ENCODE data around the gene CSF2RB. TPM values are rescaled to one million over a fixed set of nuclear protein-coding genes. Genes with fewer than 3 reads are reported as not detected.
A peak's percentile ranks its signal among the peaks of the same experiment; 100 is the strongest.

Gene CSF2RB
- total RNA-seq, 1 experiment from 2014 or later: 5.6 TPM

GRCh38 chr22:36966851-36967540 lies 53.6 kb downstream of the CSF2RB start:
- no peak overlapping the region for H3K9ac ChIP-seq (ENCODE audit: low read length)
- no peaks in the 10 kb centered on the region for H3K27me3 ChIP-seq (ENCODE audit: low read length)
- no peak overlapping the region for H3K4me3 ChIP-seq (ENCODE audit: low read length)
- H3K27ac ChIP-seq (ENCODE audit: low read length): no peak overlapping the region
- H3K36me3 ChIP-seq (ENCODE audit: insufficient read depth, low read length): no peaks in the 10 kb centered on the region
- H3K9me2 ChIP-seq (replicated peaks; ENCODE audit: insufficient read depth, low read length): no peaks in the 10 kb centered on the region
- no peaks in the 10 kb centered on the region for H3K9me3 ChIP-seq (ENCODE audit: low read length)
- H3K4me2 ChIP-seq (ENCODE audit: low read depth, low read length, poor library complexity, severe bottlenecking): no peak overlapping the region
- no peak for DNase-seq
- H2AFZ ChIP-seq (ENCODE audit: low read length): no peak overlapping the region
- H3K4me1 ChIP-seq (ENCODE audit: low read length): no peaks in the 10 kb centered on the region
- no peaks in the 10 kb centered on the region for H4K20me1 ChIP-seq (ENCODE audit: insufficient read depth, low read depth, low read length)
- no peaks in the 10 kb centered on the region for H3K79me2 ChIP-seq (ENCODE audit: low read length)

- Histone ChIP-seq H3K4me1 (ENCODE audit: low read length) (no peaks in the 10 kb centered on the region), H2AFZ (ENCODE audit: low read length) (no peak overlapping the region), H3K9me2 (replicated peaks; ENCODE audit: insufficient read depth, low read length) (no peaks in the 10 kb centered on the region), H3K36me3 (ENCODE audit: insufficient read depth, low read length) (no peaks in the 10 kb centered on the region), H3K27me3 (ENCODE audit: low read length) (no peaks in the 10 kb centered on the region), H4K20me1 (ENCODE audit: insufficient read depth, low read depth, low read length) (no peaks in the 10 kb centered on the region), H3K4me3 (ENCODE audit: low read length) (no peak overlapping the region), H3K9ac (ENCODE audit: low read length) (no peak overlapping the region), H3K79me2 (ENCODE audit: low read length) (no peaks in the 10 kb centered on the region), H3K4me2 (ENCODE audit: low read depth, low read length, poor library complexity, severe bottlenecking) (no peak overlapping the region), H3K27ac (ENCODE audit: low read length) (no peak overlapping the region), H3K9me3 (ENCODE audit: low read length) (no peaks in the 10 kb centered on the region)
- DNase-seq: no peak
Observed at GRCh38 chr22:36968249-36968964, 55.0 kb downstream of the CSF2RB start.

- no peaks in the 10 kb centered on the region for H3K4me1 ChIP-seq (ENCODE audit: low read length)
- H2AFZ ChIP-seq (ENCODE audit: low read length): no peak overlapping the region
Observed at GRCh38 chr22:36971341-36972125, 58.1 kb downstream of the CSF2RB start.

GRCh38 chr22:36976606-36977005 lies 63.2 kb downstream of the CSF2RB start:
- Histone ChIP-seq H2AFZ (ENCODE audit: low read length) (no peak overlapping the region), H3K27me3 (ENCODE audit: low read length) (no peaks in the 10 kb centered on the region), H3K4me3 (ENCODE audit: low read length) (no peak overlapping the region), H3K9me2 (replicated peaks; ENCODE audit: insufficient read depth, low read length) (no peaks in the 10 kb centered on the region), H3K36me3 (ENCODE audit: insufficient read depth, low read length) (no peaks in the 10 kb centered on the region), H3K4me1 (ENCODE audit: low read length) (peaks cover 6% of the 10 kb centered on the region), H3K79me2 (ENCODE audit: low read length) (no peaks in the 10 kb centered on the region), H3K9ac (ENCODE audit: low read length) (no peak overlapping the region), H3K9me3 (ENCODE audit: low read length) (no peaks in the 10 kb centered on the region), H3K4me2 (ENCODE audit: low read depth, low read length, poor library complexity, severe bottlenecking) (no peak overlapping the region), H3K27ac (ENCODE audit: low read length) (no peak overlapping the region), H4K20me1 (ENCODE audit: insufficient read depth, low read depth, low read length) (no peaks in the 10 kb centered on the region)
- no peak for DNase-seq

More at GRCh38 chr22:36971341-36972125, 58.1 kb downstream of the CSF2RB start:
- Histone ChIP-seq H3K9me3 (ENCODE audit: low read length) (no peaks in the 10 kb centered on the region), H3K36me3 (ENCODE audit: insufficient read depth, low read length) (no peaks in the 10 kb centered on the region), H3K9me2 (replicated peaks; ENCODE audit: insufficient read depth, low read length) (no peaks in the 10 kb centered on the region), H3K79me2 (ENCODE audit: low read length) (no peaks in the 10 kb centered on the region), H3K4me3 (ENCODE audit: low read length) (no peak overlapping the region), H3K4me2 (ENCODE audit: low read depth, low read length, poor library complexity, severe bottlenecking) (no peak overlapping the region), H3K9ac (ENCODE audit: low read length) (no peak overlapping the region), H3K27me3 (ENCODE audit: low read length) (no peaks in the 10 kb centered on the region), H4K20me1 (ENCODE audit: insufficient read depth, low read depth, low read length) (no peaks in the 10 kb centered on the region), H3K27ac (ENCODE audit: low read length) (no peak overlapping the region)
- no peak for DNase-seq

- H3K27ac ChIP-seq (ENCODE audit: low read length): no peak overlapping the region
- H3K36me3 ChIP-seq (ENCODE audit: insufficient read depth, low read length): no peaks in the 10 kb centered on the region
- H3K9me3 ChIP-seq (ENCODE audit: low read length): no peaks in the 10 kb centered on the region
- no peaks in the 10 kb centered on the region for H3K79me2 ChIP-seq (ENCODE audit: low read length)
- peak; percentile 95 for DNase-seq
- H3K9ac ChIP-seq (ENCODE audit: low read length): peak overlapping the region; percentile 63
- H3K4me3 ChIP-seq (ENCODE audit: low read length): peak overlapping the region; percentile 71
- peak overlapping the region; percentile 93 for H3K4me2 ChIP-seq (ENCODE audit: low read depth, low read length, poor library complexity, severe bottlenecking)
- no peaks in the 10 kb centered on the region for H3K9me2 ChIP-seq (replicated peaks; ENCODE audit: insufficient read depth, low read length)
- H2AFZ ChIP-seq (ENCODE audit: low read length): peak overlapping the region; percentile 92
- H3K4me1 ChIP-seq (ENCODE audit: low read length): peaks cover 6% of the 10 kb centered on the region
- no peaks in the 10 kb centered on the region for H3K27me3 ChIP-seq (ENCODE audit: low read length)
- no peaks in the 10 kb centered on the region for H4K20me1 ChIP-seq (ENCODE audit: insufficient read depth, low read depth, low read length)
Observed at GRCh38 chr22:36977401-36977861, 64.0 kb downstream of the CSF2RB start.

- no peaks in the 10 kb centered on the region for H3K79me2 ChIP-seq (ENCODE audit: low read length)
- no peaks in the 10 kb centered on the region for H3K27me3 ChIP-seq (ENCODE audit: low read length)
- no peak overlapping the region for H3K27ac ChIP-seq (ENCODE audit: low read length)
- H3K4me3 ChIP-seq (ENCODE audit: low read length): peak overlapping the region; percentile 71
- DNase-seq: peak; percentile 94
- H3K9me3 ChIP-seq (ENCODE audit: low read length): no peaks in the 10 kb centered on the region
- peak overlapping the region; percentile 93 for H3K4me2 ChIP-seq (ENCODE audit: low read depth, low read length, poor library complexity, severe bottlenecking)
- peak overlapping the region; percentile 63 for H3K9ac ChIP-seq (ENCODE audit: low read length)
- no peaks in the 10 kb centered on the region for H4K20me1 ChIP-seq (ENCODE audit: insufficient read depth, low read depth, low read length)
- H3K4me1 ChIP-seq (ENCODE audit: low read length): peaks cover 6% of the 10 kb centered on the region
- no peaks in the 10 kb centered on the region for H3K9me2 ChIP-seq (replicated peaks; ENCODE audit: insufficient read depth, low read length)
- H2AFZ ChIP-seq (ENCODE audit: low read length): peak overlapping the region; percentile 92
- H3K36me3 ChIP-seq (ENCODE audit: insufficient read depth, low read length): no peaks in the 10 kb centered on the region
Observed at GRCh38 chr22:36977947-36978660, 64.7 kb downstream of the CSF2RB start.

GRCh38 chr22:36979016-36979910 lies 65.8 kb downstream of the CSF2RB start:
- DNase-seq: no peak
- H4K20me1 ChIP-seq (ENCODE audit: insufficient read depth, low read depth, low read length): no peaks in the 10 kb centered on the region
- H3K79me2 ChIP-seq (ENCODE audit: low read length): no peaks in the 10 kb centered on the region

More at GRCh38 chr22:36979016-36979910, 65.8 kb downstream of the CSF2RB start:
- no peaks in the 10 kb centered on the region for H3K36me3 ChIP-seq (ENCODE audit: insufficient read depth, low read length)
- H3K4me3 ChIP-seq (ENCODE audit: low read length): no peak overlapping the region
- no peak overlapping the region for H2AFZ ChIP-seq (ENCODE audit: low read length)
- no peak overlapping the region for H3K27ac ChIP-seq (ENCODE audit: low read length)
- peaks cover 6% of the 10 kb centered on the region for H3K4me1 ChIP-seq (ENCODE audit: low read length)
- no peak overlapping the region for H3K9ac ChIP-seq (ENCODE audit: low read length)
- no peaks in the 10 kb centered on the region for H3K27me3 ChIP-seq (ENCODE audit: low read length)
- no peak overlapping the region for H3K4me2 ChIP-seq (ENCODE audit: low read depth, low read length, poor library complexity, severe bottlenecking)
- H3K9me3 ChIP-seq (ENCODE audit: low read length): no peaks in the 10 kb centered on the region
- H3K9me2 ChIP-seq (replicated peaks; ENCODE audit: insufficient read depth, low read length): no peaks in the 10 kb centered on the region

Measured in Karpas-422 (cell line).